Measurements from ENCODE around the gene SRRM5. TPM values are rescaled to one million over a fixed set of nuclear protein-coding genes. Genes with fewer than 3 reads are reported as not detected.

SRRM5 gene
- total and polyA plus RNA-seq, 2 experiments from 2014 or later: 0.08 TPM; not detected in 1

GRCh38 chr19:43594081-43594697 is 17.7 kb upstream of the SRRM5 start:
- H3K4me1 ChIP-seq (ENCODE audit: insufficient read depth): peaks cover 10% of the 10 kb centered on the region
- Mint-ChIP-seq H3K27me3 (ENCODE audit: insufficient read depth, low read depth, poor library complexity) (peaks cover 14% of the 10 kb centered on the region), H3K9me3 (peaks cover 2% of the 10 kb centered on the region; the same call in 2 of the 3 replicates), H3K27ac (no peak overlapping the region), H3K4me1 (peaks cover 19% of the 10 kb centered on the region), H3K4me3 (peak overlapping the region; percentile 43; the same call in 2 of the 3 replicates), H3K36me3 (ENCODE audit: low read depth) (peaks cover 25% of the 10 kb centered on the region)
- no peaks in the 10 kb centered on the region for H3K9me2 ChIP-seq (ENCODE audit: insufficient read depth)
- TF ChIP-seq ZNF462 (CRISPR knock-in tag; IDR thresholded peaks at IDR 0.05) (no peak), ETS1 (IDR thresholded peaks at IDR 0.05) (no peak), CREB1 (CRISPR knock-in tag; IDR thresholded peaks at IDR 0.05; ENCODE audit: low read depth) (no peak)
- peak overlapping the region; percentile 73; the same call in 1 of the 2 replicates for H3K4me3 ChIP-seq
- no peaks in the 10 kb centered on the region for H3K27me3 ChIP-seq (ENCODE audit: insufficient read depth)
- DNase-seq (ENCODE audit: low spot score) (no peak), ATAC-seq (no peak)
- 0 out of 2 replicates have a peak, but pooled peaks cover 11% of the 10 kb centered on the region for H3F3A ChIP-seq (replicated peaks; ENCODE audit: low read depth)
- peaks cover 23% of the 10 kb centered on the region for H3K79me2 ChIP-seq (replicated peaks; ENCODE audit: insufficient read depth)
- peaks cover 8% of the 10 kb centered on the region; the same call in 1 of the 2 replicates for H3K36me3 ChIP-seq (ENCODE audit: insufficient read depth)
- H2AFZ ChIP-seq: no peak overlapping the region
- peaks cover 9% of the 10 kb centered on the region; the same call in 1 of the 2 replicates for H4K20me1 ChIP-seq (replicated peaks; ENCODE audit: insufficient read depth)
- H3K4me2 ChIP-seq: no peak overlapping the region
- no peak overlapping the region for H3K27ac ChIP-seq (ENCODE audit: low read depth)
